Peyer's patch (tissue), 4 donors: Measurements from ENCODE around the gene PLA2G2C. TPM values are rescaled to one million over a fixed set of nuclear protein-coding genes. Genes with fewer than 3 reads are reported as not detected.
A peak's percentile ranks its signal among the peaks of the same experiment; 100 is the strongest.

Source experiments
- DNase-seq, 3 donors: peaks; one replicate each; pipeline ENCODE4 v3.0.0-alpha.2; 2017 to 2019
- H3K27ac ChIP-seq, 4 donors: fragments of 200-600 bp; sonication (generic); one replicate each; pipeline ENCODE4 v1.5.1; 2016 to 2019
- H3K27me3 ChIP-seq, 2 donors: fragments of 200-600 bp; sonication (generic); one replicate each; pipeline ENCODE4 v1.5.1; 2019
- H3K36me3 ChIP-seq, 3 donors: fragments of 200-600 bp; sonication (generic); one replicate each; pipeline ENCODE4 v1.5.1; 2016 to 2019
- H3K4me1 ChIP-seq, 4 donors: fragments of 200-600 bp; sonication (generic); one replicate each; pipeline ENCODE4 v1.5.1; 2016 to 2019
- H3K4me3 ChIP-seq, 4 donors: fragments of 200-600 bp; sonication (generic); 1 replicate in 3 of 4; 2 replicates in 1 of 4; pipeline ENCODE4 v1.5.1; 2016 to 2019; ENCODE audit warnings: mild to moderate bottlenecking in 1 of 4
- H3K9me3 ChIP-seq, 4 donors: fragments of 200-600 bp; sonication (generic); one replicate each; pipeline ENCODE4 v1.5.1; 2016 to 2019; ENCODE audit warnings: mild to moderate bottlenecking in 1 of 4
- POLR2A ChIP-seq, 2 donors: fragments of 450-650 bp; IDR thresholded peaks; one replicate each; pipeline ENCODE4 v1.5.1; 2017; ENCODE audit warnings: antibody characterized with exemption in 2 of 2, mild to moderate bottlenecking in 2 of 2, moderate library complexity in 2 of 2
- total RNA-seq, 4 donors: library from RNA; depleted of rRNA; stranded (reverse); fragments of >200 nt; gene quantifications; one replicate each; pipeline ENCODE4 v1.1.0, GENCODE V29; 2016
- TF ChIP-seq, protein P1 (sequence below), 6 experiments: fragments of 450-650 bp in 4 of 6; fragments of 200-600 bp in 2 of 6; sonication (generic) in 1 of 6; IDR thresholded peaks; one replicate each; pipeline ENCODE4 v1.5.1; 2017 to 2019; ENCODE audit warnings: antibody characterized with exemption in 6 of 6, mild to moderate bottlenecking in 3 of 6, moderate library complexity in 1 of 6

PLA2G2C gene
- total RNA-seq, 4 donors from 2014 or later, result 1.0 TPM; not detected in 3

- no peaks in the 10 kb centered on the region for H3K9me3 ChIP-seq
- no peaks in the 10 kb centered on the region for H3K36me3 ChIP-seq
- peak overlapping the region in 2 of 4 donors; percentile 37 to 46 for H3K27ac ChIP-seq
- H3K27me3 ChIP-seq, result no peaks in the 10 kb centered on the region
- no peak for TF ChIP-seq POLR2A (IDR thresholded peaks at IDR 0.05)
- TF ChIP-seq, protein P1, sequence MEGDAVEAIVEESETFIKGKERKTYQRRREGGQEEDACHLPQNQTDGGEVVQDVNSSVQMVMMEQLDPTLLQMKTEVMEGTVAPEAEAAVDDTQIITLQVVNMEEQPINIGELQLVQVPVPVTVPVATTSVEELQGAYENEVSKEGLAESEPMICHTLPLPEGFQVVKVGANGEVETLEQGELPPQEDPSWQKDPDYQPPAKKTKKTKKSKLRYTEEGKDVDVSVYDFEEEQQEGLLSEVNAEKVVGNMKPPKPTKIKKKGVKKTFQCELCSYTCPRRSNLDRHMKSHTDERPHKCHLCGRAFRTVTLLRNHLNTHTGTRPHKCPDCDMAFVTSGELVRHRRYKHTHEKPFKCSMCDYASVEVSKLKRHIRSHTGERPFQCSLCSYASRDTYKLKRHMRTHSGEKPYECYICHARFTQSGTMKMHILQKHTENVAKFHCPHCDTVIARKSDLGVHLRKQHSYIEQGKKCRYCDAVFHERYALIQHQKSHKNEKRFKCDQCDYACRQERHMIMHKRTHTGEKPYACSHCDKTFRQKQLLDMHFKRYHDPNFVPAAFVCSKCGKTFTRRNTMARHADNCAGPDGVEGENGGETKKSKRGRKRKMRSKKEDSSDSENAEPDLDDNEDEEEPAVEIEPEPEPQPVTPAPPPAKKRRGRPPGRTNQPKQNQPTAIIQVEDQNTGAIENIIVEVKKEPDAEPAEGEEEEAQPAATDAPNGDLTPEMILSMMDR (IDR thresholded peaks at IDR 0.05), result no peak
- no peak overlapping the region for H3K4me3 ChIP-seq
- H3K4me1 ChIP-seq, result peaks cover 0 to 28% (median 2%) of the 10 kb centered on the region in 4 donors
- DNase-seq, result no peak
Measured at GRCh38 chr1:20192364-20192763, 6.0 kb upstream of the PLA2G2C start.

DNA sequence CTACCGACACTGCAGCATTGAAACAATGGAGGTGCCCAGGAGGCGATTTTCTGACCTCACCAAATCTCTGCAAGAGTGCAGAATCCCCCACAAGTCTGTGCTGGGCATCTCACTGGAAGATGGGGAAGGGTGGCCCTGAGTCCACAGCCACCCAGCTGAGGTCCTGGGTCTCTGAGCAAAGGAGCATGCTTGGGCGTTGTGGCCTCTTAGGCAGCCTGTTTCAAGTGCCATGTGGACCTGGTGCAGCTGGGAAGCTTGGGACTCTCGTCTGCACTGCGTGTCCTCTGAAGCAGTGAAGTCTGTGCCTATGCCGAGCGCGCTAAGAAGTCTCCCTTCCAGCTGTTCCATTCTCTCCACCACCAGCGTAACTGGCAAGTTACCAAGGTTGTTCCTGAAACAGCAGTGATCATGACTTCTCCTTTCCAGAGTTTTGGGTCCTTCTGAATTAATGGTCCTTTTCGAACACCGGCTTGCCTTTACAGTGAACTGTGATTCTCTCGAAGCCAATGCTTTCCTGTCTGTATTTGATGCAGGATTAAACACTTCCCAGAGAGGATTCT is 5.0 kb upstream of the PLA2G2C start:
- no peak for DNase-seq
- H3K27ac ChIP-seq, result no peak overlapping the region
- H3K4me1 ChIP-seq, result peaks cover 0 to 38% (median 4%) of the 10 kb centered on the region in 4 donors
- H3K9me3 ChIP-seq, result no peaks in the 10 kb centered on the region
- TF ChIP-seq, protein P1 (IDR thresholded peaks at IDR 0.05), result no peak
- H3K36me3 ChIP-seq, result no peaks in the 10 kb centered on the region
- no peak overlapping the region for H3K4me3 ChIP-seq
- H3K27me3 ChIP-seq, result no peaks in the 10 kb centered on the region

DNA sequence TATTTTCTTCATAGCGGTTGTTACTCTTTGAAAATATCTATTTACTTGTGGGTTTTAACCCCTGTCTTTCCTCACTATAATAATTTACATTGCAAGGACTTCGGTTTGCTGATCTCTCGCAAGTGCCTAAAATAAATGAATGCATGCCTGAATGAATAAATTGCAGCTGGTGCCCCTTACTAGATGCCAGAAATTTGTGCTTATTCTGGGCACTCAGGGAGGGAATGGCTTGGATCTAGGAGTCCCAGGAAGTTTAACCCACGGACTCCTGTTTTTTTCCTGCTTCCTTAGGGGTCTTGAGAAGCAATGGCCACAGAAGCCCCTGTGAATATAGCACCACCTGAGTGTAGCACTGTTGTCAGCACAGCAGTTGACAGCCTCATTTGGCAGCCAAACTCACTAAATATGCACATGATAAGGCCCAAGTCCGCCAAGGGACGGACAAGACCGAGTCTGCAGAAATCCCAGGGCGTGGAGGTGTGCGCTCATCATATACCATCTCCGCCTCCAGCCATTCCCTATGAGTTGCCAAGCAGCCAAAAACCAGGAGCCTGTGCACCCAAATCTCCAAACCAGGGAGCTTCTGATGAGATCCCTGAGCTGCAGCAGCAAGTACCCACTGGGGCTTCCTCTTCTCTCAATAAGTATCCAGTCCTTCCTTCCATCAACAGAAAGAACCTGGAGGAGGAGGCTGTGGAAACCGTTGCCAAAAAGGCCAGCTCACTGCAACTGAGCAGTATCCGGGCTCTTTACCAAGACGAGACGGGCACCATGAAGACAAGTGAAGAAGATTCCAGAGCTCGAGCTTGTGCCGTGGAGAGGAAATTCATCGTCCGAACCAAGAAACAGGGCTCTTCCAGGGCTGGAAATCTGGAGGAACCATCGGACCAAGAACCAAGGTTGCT is 4.2 kb upstream of the PLA2G2C start:
- no peak for DNase-seq
- Histone ChIP-seq H3K27me3 (no peaks in the 10 kb centered on the region), H3K4me3 (no peak overlapping the region), H3K36me3 (no peaks in the 10 kb centered on the region), H3K9me3 (no peaks in the 10 kb centered on the region), H3K4me1 (peaks cover 0 to 46% (median 7%) of the 10 kb centered on the region in 4 donors), H3K27ac (no peak overlapping the region)
- no peak for TF ChIP-seq POLR2A (IDR thresholded peaks at IDR 0.05)
- TF ChIP-seq, protein P1 (IDR thresholded peaks at IDR 0.05), result no peak

- Histone ChIP-seq H3K27ac (no peak overlapping the region), H3K4me3 (no peak overlapping the region), H3K4me1 (peaks cover 0 to 40% (median 5%) of the 10 kb centered on the region in 4 donors), H3K36me3 (no peaks in the 10 kb centered on the region), H3K27me3 (no peaks in the 10 kb centered on the region), H3K9me3 (no peaks in the 10 kb centered on the region)
- DNase-seq, result no peak
- no peak for TF ChIP-seq POLR2A (IDR thresholded peaks at IDR 0.05)
- TF ChIP-seq, protein P1 (IDR thresholded peaks at IDR 0.05), result no peak
Measured at GRCh38 chr1:20189664-20190063, 3.3 kb upstream of the PLA2G2C start.

- Histone ChIP-seq H3K4me1 (peaks cover 0 to 37% (median 5%) of the 10 kb centered on the region in 4 donors), H3K27ac (peak overlapping the region in 2 of 4 donors; percentile 65 to 91), H3K9me3 (no peaks in the 10 kb centered on the region), H3K27me3 (no peaks in the 10 kb centered on the region), H3K4me3 (no peak overlapping the region), H3K36me3 (no peaks in the 10 kb centered on the region)
- TF ChIP-seq, protein P1 (IDR thresholded peaks at IDR 0.05), result no peak
- no peak for TF ChIP-seq POLR2A (IDR thresholded peaks at IDR 0.05)
- no peak for DNase-seq
Measured at GRCh38 chr1:20188455-20188817, 2.1 kb upstream of the PLA2G2C start.
